NCI-H146 treated with DMSO at 0.1 percent for 48 hours (cell line): ENCODE data around the gene DMTF1.
"Not testable (repeated sequence)": the region's sequence is repeated elsewhere in the genome, so short reads cannot be mapped to it uniquely, and the experiment has no call there.

Experiments
- DNase-seq: peaks from one replicate; lab custom pipeline; 2025; ENCODE audit not compliant: unreplicated experiment; lab: John Stamatoyannopoulos, UW

Gene DMTF1

DNA sequence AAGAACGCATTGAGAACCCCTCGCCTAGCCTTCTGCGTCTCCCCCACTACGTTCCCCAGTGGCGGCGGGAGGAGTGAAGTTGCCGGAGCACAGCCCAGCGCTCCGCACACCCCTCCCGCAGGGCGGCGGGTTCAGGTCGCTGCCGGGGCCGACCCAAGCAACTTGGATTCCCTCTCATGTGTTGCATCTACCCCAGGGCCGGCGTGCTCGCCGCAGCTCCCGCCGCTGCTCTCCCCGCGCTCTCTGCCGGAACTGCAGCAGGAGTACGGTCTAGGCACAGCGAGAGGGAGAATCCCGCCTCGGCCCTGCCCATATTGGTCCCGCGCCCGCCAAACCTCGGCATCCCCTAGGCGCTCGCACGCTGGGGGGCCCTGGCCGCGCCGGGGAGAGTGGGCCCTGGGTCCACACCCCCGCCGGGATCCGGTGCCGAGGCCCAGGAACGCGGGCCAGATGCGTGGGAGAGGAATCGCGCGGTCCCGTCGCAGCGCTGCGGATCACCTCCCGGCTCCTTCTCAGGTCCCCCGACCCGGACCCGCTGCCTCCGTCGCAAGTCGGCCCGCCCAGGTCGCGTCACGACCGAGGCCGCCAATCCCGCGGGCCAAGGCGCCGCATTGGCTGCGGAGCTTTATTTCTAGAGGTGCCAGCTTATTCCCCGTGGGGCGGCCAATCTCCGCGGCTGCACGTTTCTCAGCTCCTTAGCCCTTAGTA, 67.9 kb downstream of the DMTF1 start:
- peak; percentile 60 for DNase-seq

- peak; percentile 60 for DNase-seq
These were observed 68.5 kb downstream of the DMTF1 start for GRCh38 chr7:87220734-87221215.

DNA sequence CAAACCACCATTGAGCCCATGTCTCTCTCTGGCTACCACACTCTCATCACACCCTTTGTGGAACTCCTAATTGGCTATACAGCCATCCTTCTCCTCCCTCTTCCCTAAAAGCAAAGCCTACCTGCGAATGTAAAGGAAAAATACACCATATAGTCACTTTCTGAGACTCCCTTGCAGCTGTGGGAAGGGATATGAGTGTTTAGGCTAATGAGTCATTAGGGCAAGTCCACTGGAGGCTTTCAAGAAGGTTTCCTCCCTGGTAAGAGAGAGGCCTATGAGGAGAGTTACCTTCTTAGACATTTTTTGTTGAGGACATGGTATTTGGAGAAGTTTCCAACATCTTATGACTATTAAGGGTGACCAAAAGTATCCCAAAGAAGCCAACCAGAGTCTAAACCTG, 71.4 kb downstream of the DMTF1 start:
- no peak for DNase-seq

DNA sequence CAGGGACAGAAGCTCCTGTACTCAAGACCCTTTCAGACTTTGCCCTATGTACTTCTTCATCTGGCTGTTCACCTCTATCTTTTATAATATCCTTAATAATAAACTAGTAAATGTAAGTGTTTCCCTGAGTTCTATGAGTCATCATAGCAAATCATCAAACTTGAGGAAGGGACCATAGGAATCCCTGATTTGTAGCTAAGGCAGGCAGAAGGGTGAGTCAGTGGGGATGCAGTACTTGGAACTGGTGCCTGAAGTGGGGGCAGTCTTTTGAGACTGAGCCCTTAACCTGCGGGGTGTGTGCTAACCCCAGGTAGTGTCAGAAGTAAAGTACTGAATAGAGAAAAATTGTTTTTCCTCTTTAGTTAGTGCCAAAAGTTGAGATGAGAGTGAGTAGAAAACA, 73.4 kb downstream of the DMTF1 start:
- no peak for DNase-seq

DNA sequence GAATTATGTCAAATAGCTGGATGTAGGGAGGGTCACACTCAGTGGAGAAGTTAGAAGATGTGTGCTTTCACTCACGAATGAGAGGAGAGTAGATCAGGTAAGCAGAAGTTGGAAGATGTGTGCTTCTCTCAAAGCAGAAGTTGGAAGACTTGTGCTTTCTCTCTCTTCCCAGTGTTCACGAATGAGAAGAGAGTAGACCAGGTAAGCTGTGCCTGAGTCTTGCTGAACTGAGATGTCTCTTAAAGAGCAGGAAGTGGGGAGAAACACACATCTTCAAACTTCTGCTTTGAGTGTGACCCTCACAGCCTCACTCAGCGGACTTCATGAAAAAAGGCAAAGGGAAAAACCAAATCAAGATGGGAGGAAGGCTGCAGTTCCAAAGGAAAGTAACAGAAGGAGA, 74.2 kb downstream of the DMTF1 start:
- no peak for DNase-seq

GRCh38 chr7:87231258-87231657, 79.0 kb downstream of the DMTF1 start:
- no peak for DNase-seq

DNA sequence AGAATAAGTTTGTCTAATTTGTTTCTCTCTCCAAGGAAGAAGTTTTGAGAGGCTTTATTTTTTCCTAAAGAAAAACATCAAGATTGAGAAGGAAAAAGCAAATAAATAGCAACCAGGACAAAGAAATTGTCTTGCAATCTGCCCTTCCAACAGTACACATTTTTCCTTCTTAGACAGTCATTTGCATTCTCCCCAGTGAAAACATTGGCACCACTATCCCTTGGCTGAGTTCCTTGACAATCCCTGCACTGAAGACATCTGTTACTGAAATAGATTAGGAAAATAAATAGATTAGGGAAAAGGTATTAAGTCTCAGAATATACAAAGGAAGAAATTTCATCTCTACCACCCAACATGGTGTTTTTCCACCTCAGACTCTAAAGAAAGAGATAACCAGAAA, 79.5 kb downstream of the DMTF1 start:
- DNase-seq, result no peak

DNA sequence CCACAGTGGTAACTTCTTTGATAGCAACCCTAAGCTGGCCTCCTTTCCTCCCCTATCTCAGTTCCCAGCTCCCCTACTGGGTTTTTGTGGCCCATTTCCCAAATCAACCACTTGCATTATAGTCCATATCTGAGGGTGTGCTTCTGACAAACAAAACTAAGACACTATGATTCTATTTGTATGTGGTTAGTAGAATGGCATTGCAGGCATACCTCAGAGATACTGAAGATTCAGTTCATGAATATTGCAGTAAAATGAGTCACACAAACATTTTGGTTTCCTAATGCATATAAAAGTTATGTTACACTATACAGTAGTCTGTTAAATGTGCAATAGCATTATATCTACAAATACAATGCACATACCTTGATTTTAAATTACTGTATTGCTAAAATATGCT, 82.7 kb downstream of the DMTF1 start:
- DNase-seq, result no peak

DNA sequence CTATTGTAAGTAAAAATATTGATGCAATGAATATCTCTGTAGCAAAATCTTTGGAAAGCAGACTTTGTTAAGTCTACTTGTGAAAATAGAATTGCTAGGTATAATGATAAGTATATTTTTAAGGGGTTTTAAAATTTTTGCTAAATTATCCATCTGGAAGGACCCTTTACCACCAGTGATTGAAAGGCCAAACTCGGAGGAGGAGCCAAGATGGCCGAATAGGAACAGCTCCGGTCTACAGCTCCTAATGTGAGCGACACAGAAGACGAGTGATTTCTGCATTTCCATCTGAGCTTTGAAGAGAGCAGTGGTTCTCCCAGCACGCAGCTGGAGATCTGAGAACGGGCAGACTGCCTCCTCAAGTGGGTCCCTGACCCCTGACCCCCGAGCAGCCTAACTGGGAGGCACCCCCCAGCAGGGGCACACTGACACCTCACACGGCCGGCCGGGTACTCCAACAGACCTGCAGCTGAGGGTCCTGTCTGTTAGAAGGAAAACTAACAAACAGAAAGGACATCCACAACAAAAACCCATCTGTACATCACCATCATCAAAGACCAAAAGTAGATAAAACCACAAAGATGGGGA, 86.3 kb downstream of the DMTF1 start:
- DNase-seq, result not testable (repeated sequence)

DNA sequence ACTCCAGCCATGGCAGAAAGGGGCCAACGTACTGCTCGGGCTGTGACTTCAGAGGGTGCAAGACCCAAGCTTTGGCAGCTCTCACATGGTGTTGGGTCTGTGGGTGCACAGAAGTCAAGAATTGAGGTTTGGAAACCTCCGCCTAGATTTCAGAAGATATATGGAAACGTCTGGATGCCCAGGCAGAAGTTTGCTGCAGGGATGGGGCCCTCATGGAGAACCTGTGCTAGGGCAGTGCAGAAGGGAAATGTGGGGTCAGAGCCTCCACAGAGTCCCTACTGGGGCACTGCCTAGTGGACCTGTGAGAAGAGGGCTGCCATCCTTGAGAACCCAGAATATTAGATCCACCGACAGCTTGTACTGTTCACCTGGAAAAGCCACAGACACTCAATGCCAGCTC, 93.4 kb downstream of the DMTF1 start:
- DNase-seq, result not testable (repeated sequence)
